Measurements from ENCODE around the gene CPSF4. TPM values are rescaled to one million over a fixed set of nuclear protein-coding genes. Genes with fewer than 3 reads are reported as not detected.

Gene CPSF4
- total and polyA plus RNA-seq, 3 experiments from 2014 or later, result 22.7 to 66.6 (median 58.7) TPM

DNA sequence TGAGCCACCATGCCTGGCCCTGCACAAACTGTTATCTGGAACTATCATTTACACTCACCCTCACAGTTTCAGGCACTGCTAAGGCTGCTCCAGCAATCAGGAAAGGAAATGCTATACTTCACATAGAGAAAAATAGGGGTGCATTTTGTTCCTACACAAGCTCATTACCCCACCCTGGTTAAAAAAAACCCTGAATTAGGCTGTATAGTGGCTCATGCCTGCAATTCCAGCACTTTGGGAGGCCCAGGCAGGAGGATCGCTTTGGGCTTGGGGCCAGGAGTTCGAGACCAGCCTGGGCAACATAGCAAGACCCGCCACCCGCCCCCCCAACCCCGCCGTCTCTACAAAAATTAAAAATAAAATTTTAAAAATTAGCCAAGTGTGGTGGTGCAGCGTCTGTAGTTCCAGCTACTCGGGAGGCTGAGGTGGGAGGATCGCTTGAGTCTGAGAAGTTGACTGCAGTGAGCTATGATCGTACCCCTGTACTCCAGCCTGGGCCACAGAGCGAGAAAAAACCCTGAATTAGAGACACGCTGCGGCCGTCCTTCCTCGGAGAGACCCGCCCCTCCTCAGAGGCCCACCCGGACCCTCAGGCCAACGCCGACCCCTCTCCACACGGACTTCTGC is 684 bp upstream of the CPSF4 start:
- ChIA-PET POLR2A (interaction anchor here (0.6 to 2.0 kb wide), 10 partner anchors 9 to 1004 kb away, joined by 3 to 10 read pairs (median 4); partner anchors contain the start of genes ARPC1A, BUD31, PDAP1 and ZKSCAN5), CTCF (interaction anchor here (1.8 kb wide), 1 partner anchor 11 kb away, joined by 6 read pairs; no protein-coding TSS in a partner anchor)
- peak overlapping the region; percentile 84 to 98 (median 94) for H3K27ac Mint-ChIP-seq
- H3K27me3 Mint-ChIP-seq, result no peaks in the 10 kb centered on the region
- peaks cover 11% of the 10 kb centered on the region for H3K4me1 ChIP-seq (ENCODE audit: insufficient read depth, low read length)
- H3K27me3 ChIP-seq (ENCODE audit: insufficient read depth, low read length, poor library complexity, severe bottlenecking), result no peaks in the 10 kb centered on the region
- peak overlapping the region; percentile 90 for H3K4me3 ChIP-seq (ENCODE audit: low read length)
- H3K9me3 ChIP-seq (ENCODE audit: low read length), result no peaks in the 10 kb centered on the region
- H3K36me3 Mint-ChIP-seq, result peaks cover 0 to 36% (median 3%) of the 10 kb centered on the region in 3 donors
- H3K9me3 Mint-ChIP-seq, result no peaks in the 10 kb centered on the region
- no peak for DNase-seq
- peaks cover 24 to 43% (median 33%) of the 10 kb centered on the region in 3 donors for H3K4me1 Mint-ChIP-seq
- no peaks in the 10 kb centered on the region for H3K36me3 ChIP-seq (ENCODE audit: insufficient read depth, low read length)
- peak overlapping the region; percentile 94 to 99 (median 97) for H3K4me3 Mint-ChIP-seq
- peak overlapping the region; percentile 84 for H3K27ac ChIP-seq (ENCODE audit: low read depth, low read length)

DNA sequence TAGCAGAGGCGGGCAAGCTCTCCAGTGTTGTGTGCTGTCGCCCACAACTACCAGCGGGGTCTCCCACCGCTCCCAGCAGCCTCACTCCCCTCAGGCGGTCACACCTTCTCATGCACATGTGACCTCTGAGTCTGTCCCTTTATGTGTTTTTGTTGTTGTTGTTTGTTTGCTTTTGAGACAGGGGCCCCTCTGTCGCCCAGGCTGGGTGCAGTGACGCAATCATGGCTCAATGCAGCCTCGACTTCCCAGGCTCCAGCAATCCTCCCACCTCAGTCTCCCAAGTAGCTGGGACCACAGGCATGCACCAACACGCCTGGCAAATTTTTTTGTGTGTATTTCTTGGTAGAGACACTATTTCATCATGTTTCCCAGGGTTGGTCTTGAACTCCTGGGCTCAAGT is 1.5 kb downstream of the CPSF4 start:
- Mint-ChIP-seq H3K4me1 (peaks cover 26 to 46% (median 36%) of the 10 kb centered on the region in 3 donors), H3K36me3 (peaks cover 0 to 36% (median 2%) of the 10 kb centered on the region in 3 donors), H3K27ac (peak overlapping the region; percentile 15 to 94 (median 90)), H3K9me3 (no peaks in the 10 kb centered on the region), H3K4me3 (peak overlapping the region; percentile 94 to 99 (median 97)), H3K27me3 (no peaks in the 10 kb centered on the region)
- Histone ChIP-seq H3K4me1 (ENCODE audit: insufficient read depth, low read length) (peaks cover 11% of the 10 kb centered on the region), H3K4me3 (ENCODE audit: low read length) (peak overlapping the region; percentile 90), H3K27ac (ENCODE audit: low read depth, low read length) (no peak overlapping the region), H3K27me3 (ENCODE audit: insufficient read depth, low read length, poor library complexity, severe bottlenecking) (no peaks in the 10 kb centered on the region), H3K9me3 (ENCODE audit: low read length) (no peaks in the 10 kb centered on the region), H3K36me3 (ENCODE audit: insufficient read depth, low read length) (peaks cover 7% of the 10 kb centered on the region)
- ChIA-PET CTCF (interaction anchor here (1.0 kb wide), 1 partner anchor 31 kb away, joined by 4 read pairs; the partner anchor contains the start of genes BUD31 and PDAP1), POLR2A (no interaction called here)
- no peak for DNase-seq

DNA sequence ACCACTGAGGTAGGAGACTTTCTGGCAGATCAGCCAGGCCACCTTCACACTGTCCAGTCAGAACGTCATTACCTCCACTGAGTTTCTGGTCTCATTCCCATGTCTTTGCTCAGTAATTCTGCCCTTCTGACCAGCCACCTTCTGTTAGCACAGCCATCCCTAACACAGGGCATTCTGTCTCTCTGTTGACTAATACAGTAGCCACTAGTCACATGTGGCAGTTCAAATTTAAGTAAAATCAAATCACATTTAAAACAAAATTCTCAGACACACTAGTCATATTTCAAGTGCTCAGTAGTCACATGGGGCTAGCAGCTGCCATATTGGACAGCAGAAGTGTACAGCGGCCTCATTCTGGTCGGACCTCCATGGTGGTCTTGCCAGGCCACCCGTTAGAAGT is 7.4 kb downstream of the CPSF4 start:
- DNase-seq, result no peak
- H3K4me3 Mint-ChIP-seq, result no peak overlapping the region
- ChIA-PET POLR2A (interaction anchor here (0.6 kb wide), 1 partner anchor 32 kb away, joined by 3 read pairs; no protein-coding TSS in a partner anchor), CTCF (no interaction called here)
- H3K27ac Mint-ChIP-seq, result peak overlapping the region in 2 of 8 donors; percentile 13 to 72
- Histone ChIP-seq H3K9me3 (ENCODE audit: low read length) (no peaks in the 10 kb centered on the region), H3K27ac (ENCODE audit: low read depth, low read length) (no peak overlapping the region), H3K36me3 (ENCODE audit: insufficient read depth, low read length) (peaks cover 32% of the 10 kb centered on the region), H3K4me1 (ENCODE audit: insufficient read depth, low read length) (no peaks in the 10 kb centered on the region), H3K4me3 (ENCODE audit: low read length) (no peak overlapping the region), H3K27me3 (ENCODE audit: insufficient read depth, low read length, poor library complexity, severe bottlenecking) (no peaks in the 10 kb centered on the region)
- H3K9me3 Mint-ChIP-seq, result no peaks in the 10 kb centered on the region
- H3K27me3 Mint-ChIP-seq, result no peaks in the 10 kb centered on the region
- H3K4me1 Mint-ChIP-seq, result peaks cover 12 to 17% (median 14%) of the 10 kb centered on the region in 3 donors
- H3K36me3 Mint-ChIP-seq, result peaks cover 0 to 77% (median 5%) of the 10 kb centered on the region in 3 donors

- H3K27me3 Mint-ChIP-seq, result no peaks in the 10 kb centered on the region
- Histone ChIP-seq H3K4me3 (ENCODE audit: low read length) (no peak overlapping the region), H3K27ac (ENCODE audit: low read depth, low read length) (no peak overlapping the region), H3K9me3 (ENCODE audit: low read length) (no peaks in the 10 kb centered on the region), H3K27me3 (ENCODE audit: insufficient read depth, low read length, poor library complexity, severe bottlenecking) (no peaks in the 10 kb centered on the region), H3K4me1 (ENCODE audit: insufficient read depth, low read length) (no peaks in the 10 kb centered on the region), H3K36me3 (ENCODE audit: insufficient read depth, low read length) (peaks cover 36% of the 10 kb centered on the region)
- no peaks in the 10 kb centered on the region for H3K9me3 Mint-ChIP-seq
- ChIA-PET CTCF (interaction anchor here (0.7 to 1.5 kb wide), 3 partner anchors 9 to 219 kb away, joined by 3 to 6 read pairs (median 3); partner anchors contain the start of genes CPSF4 and PTCD1), POLR2A (no interaction called here)
- H3K27ac Mint-ChIP-seq, result no peak overlapping the region
- no peak overlapping the region for H3K4me3 Mint-ChIP-seq
- DNase-seq, result no peak
- H3K36me3 Mint-ChIP-seq, result peaks cover 0 to 83% (median 3%) of the 10 kb centered on the region in 3 donors
- H3K4me1 Mint-ChIP-seq, result peaks cover 5 to 8% (median 5%) of the 10 kb centered on the region in 3 donors
Measured at GRCh38 chr7:99447943-99448342, 9.2 kb downstream of the CPSF4 start.

GRCh38 chr7:99448855-99449254 is 10.1 kb downstream of the CPSF4 start:
- Histone ChIP-seq H3K9me3 (ENCODE audit: low read length) (no peaks in the 10 kb centered on the region), H3K27me3 (ENCODE audit: insufficient read depth, low read length, poor library complexity, severe bottlenecking) (no peaks in the 10 kb centered on the region), H3K4me1 (ENCODE audit: insufficient read depth, low read length) (no peaks in the 10 kb centered on the region), H3K27ac (ENCODE audit: low read depth, low read length) (no peak overlapping the region), H3K36me3 (ENCODE audit: insufficient read depth, low read length) (peaks cover 36% of the 10 kb centered on the region), H3K4me3 (ENCODE audit: low read length) (no peak overlapping the region)
- Mint-ChIP-seq H3K4me1 (peaks cover 0 to 4% (median 2%) of the 10 kb centered on the region in 3 donors), H3K27me3 (no peaks in the 10 kb centered on the region), H3K4me3 (no peak overlapping the region), H3K9me3 (no peaks in the 10 kb centered on the region), H3K27ac (peak overlapping the region in 1 of 8 donors; percentile 33), H3K36me3 (peaks cover 0 to 85% (median 3%) of the 10 kb centered on the region in 3 donors)
- POLR2A ChIA-PET, result no interaction called here
- no peak for DNase-seq
- CTCF ChIA-PET, result interaction anchor here (1.5 kb wide), 2 partner anchors 10 to 23 kb away, joined by 3 to 6 read pairs; partner anchors contain the start of genes CPSF4 and PTCD1

GRCh38 chr7:99449326-99449725 is 10.6 kb downstream of the CPSF4 start:
- H3K36me3 Mint-ChIP-seq, result peaks cover 0 to 85% (median 3%) of the 10 kb centered on the region in 3 donors
- Histone ChIP-seq H3K27ac (ENCODE audit: low read depth, low read length) (no peak overlapping the region), H3K4me3 (ENCODE audit: low read length) (no peak overlapping the region), H3K9me3 (ENCODE audit: low read length) (no peaks in the 10 kb centered on the region), H3K36me3 (ENCODE audit: insufficient read depth, low read length) (peaks cover 36% of the 10 kb centered on the region), H3K4me1 (ENCODE audit: insufficient read depth, low read length) (no peaks in the 10 kb centered on the region), H3K27me3 (ENCODE audit: insufficient read depth, low read length, poor library complexity, severe bottlenecking) (no peaks in the 10 kb centered on the region)
- H3K27me3 Mint-ChIP-seq, result no peaks in the 10 kb centered on the region
- ChIA-PET POLR2A (no interaction called here), CTCF (interaction anchor here (1.5 kb wide), 2 partner anchors 11 to 22 kb away, joined by 3 to 6 read pairs; partner anchors contain the start of genes CPSF4 and PTCD1)
- H3K4me1 Mint-ChIP-seq, result peaks cover 0 to 4% (median 2%) of the 10 kb centered on the region in 3 donors
- DNase-seq, result no peak
- no peaks in the 10 kb centered on the region for H3K9me3 Mint-ChIP-seq
- H3K27ac Mint-ChIP-seq, result peak overlapping the region in 4 of 8 donors; percentile 10 to 64 (median 39)
- no peak overlapping the region for H3K4me3 Mint-ChIP-seq

DNA sequence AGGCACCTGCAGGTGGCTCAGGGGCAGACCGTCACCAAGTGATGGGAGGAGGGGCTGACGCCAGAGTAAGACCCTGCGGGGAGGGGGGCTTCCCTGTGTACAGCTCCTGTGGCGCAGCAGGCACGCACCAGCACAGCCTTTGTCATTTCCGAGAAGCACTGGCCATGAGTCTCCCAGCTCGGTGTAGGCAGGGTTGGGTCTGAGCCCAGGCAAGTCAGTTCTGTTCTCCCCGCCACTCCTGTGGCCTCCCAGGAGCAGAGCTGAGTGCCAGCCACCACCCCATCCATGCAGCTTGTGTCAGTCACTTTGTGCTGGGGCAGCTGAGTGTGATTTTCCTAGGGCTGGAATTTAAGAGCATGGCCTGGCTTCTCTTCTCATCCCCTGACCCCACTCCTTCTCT is 13.2 kb downstream of the CPSF4 start:
- peaks cover 0 to 86% (median 3%) of the 10 kb centered on the region in 3 donors for H3K36me3 Mint-ChIP-seq

DNA sequence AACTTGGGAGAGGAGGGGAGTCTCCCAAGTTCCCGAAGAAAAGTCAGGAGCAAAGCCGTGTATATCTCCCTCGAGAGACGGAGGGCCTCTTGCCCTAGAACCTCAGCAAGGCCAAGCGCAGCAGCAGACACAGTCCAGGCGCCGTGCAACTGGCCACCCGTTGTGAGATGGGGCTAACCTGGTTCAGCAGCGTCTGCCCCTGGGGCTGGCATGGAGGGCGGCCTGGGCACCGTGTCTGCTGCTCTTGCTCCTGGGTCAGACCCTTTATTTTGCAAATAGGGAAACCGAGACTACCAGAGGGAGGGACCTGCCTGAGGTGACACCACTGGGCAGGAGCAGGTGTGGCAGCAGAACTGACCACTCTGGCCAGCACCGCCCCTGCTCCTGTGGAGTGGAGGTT is 13.8 kb downstream of the CPSF4 start:
- Mint-ChIP-seq H3K4me1 (peaks cover 0 to 4% (median 2%) of the 10 kb centered on the region in 3 donors), H3K9me3 (no peaks in the 10 kb centered on the region), H3K36me3 (peaks cover 0 to 89% (median 3%) of the 10 kb centered on the region in 3 donors), H3K27me3 (no peaks in the 10 kb centered on the region), H3K4me3 (no peak overlapping the region), H3K27ac (no peak overlapping the region)
- no peaks in the 10 kb centered on the region for H3K4me1 ChIP-seq (ENCODE audit: insufficient read depth, low read length)
- no peaks in the 10 kb centered on the region for H3K9me3 ChIP-seq (ENCODE audit: low read length)
- CTCF ChIA-PET, result no interaction called here
- POLR2A ChIA-PET, result no interaction called here
- H3K36me3 ChIP-seq (ENCODE audit: insufficient read depth, low read length), result peaks cover 30% of the 10 kb centered on the region
- DNase-seq, result no peak
- H3K4me3 ChIP-seq (ENCODE audit: low read length), result no peak overlapping the region
- no peaks in the 10 kb centered on the region for H3K27me3 ChIP-seq (ENCODE audit: insufficient read depth, low read length, poor library complexity, severe bottlenecking)
- no peak overlapping the region for H3K27ac ChIP-seq (ENCODE audit: low read depth, low read length)

More for the DNA sequence above, 13.2 kb downstream of the CPSF4 start:
- H3K4me1 ChIP-seq (ENCODE audit: insufficient read depth, low read length), result no peaks in the 10 kb centered on the region
- no peak overlapping the region for H3K27ac ChIP-seq (ENCODE audit: low read depth, low read length)
- DNase-seq, result no peak
- peaks cover 25% of the 10 kb centered on the region for H3K36me3 ChIP-seq (ENCODE audit: insufficient read depth, low read length)
- Mint-ChIP-seq H3K4me1 (peaks cover 0 to 4% (median 2%) of the 10 kb centered on the region in 3 donors), H3K27ac (no peak overlapping the region), H3K27me3 (no peaks in the 10 kb centered on the region), H3K9me3 (no peaks in the 10 kb centered on the region), H3K4me3 (no peak overlapping the region)
- CTCF ChIA-PET, result no interaction called here
- no peaks in the 10 kb centered on the region for H3K9me3 ChIP-seq (ENCODE audit: low read length)
- POLR2A ChIA-PET, result no interaction called here
- no peak overlapping the region for H3K4me3 ChIP-seq (ENCODE audit: low read length)
- H3K27me3 ChIP-seq (ENCODE audit: insufficient read depth, low read length, poor library complexity, severe bottlenecking), result no peaks in the 10 kb centered on the region
